ENCODE measurements around the gene KLHL17. TPM values are rescaled to one million over a fixed set of nuclear protein-coding genes. Genes with fewer than 3 reads are reported as not detected.
"Not testable (repeated sequence)": the region's sequence is repeated elsewhere in the genome, so short reads cannot be mapped to it uniquely, and the experiment has no call there.

The KLHL17 gene
- total and polyA plus RNA-seq, 12 donors, result 0.73 to 38.8 (median 6.9) TPM

GRCh38 chr1:1011396-1011949 lies 51.1 kb downstream of the KLHL17 start:
- Histone ChIP-seq H3K9me3 (replicated peaks in 1 of 3) (no peaks in the 10 kb centered on the region), H3K27me3 (peaks cover 2% of the 10 kb centered on the region), H3K36me3 (replicated peaks in 1 of 2) (no peaks in the 10 kb centered on the region), H3K4me1 (replicated peaks in 1 of 2) (peaks cover 0 to 14% of the 10 kb centered on the region in 2 donors), H3K27ac (no peak overlapping the region), H3K4me3 (no peak overlapping the region)
- DNase-seq, result peak in 1 of 7 donors; percentile 17
- intact Hi-C loops (cut with DNase I), result no loop called here
- TF ChIP-seq POLR2A (IDR thresholded peaks at IDR 0.05), result no peak
- TF ChIP-seq, protein P1, sequence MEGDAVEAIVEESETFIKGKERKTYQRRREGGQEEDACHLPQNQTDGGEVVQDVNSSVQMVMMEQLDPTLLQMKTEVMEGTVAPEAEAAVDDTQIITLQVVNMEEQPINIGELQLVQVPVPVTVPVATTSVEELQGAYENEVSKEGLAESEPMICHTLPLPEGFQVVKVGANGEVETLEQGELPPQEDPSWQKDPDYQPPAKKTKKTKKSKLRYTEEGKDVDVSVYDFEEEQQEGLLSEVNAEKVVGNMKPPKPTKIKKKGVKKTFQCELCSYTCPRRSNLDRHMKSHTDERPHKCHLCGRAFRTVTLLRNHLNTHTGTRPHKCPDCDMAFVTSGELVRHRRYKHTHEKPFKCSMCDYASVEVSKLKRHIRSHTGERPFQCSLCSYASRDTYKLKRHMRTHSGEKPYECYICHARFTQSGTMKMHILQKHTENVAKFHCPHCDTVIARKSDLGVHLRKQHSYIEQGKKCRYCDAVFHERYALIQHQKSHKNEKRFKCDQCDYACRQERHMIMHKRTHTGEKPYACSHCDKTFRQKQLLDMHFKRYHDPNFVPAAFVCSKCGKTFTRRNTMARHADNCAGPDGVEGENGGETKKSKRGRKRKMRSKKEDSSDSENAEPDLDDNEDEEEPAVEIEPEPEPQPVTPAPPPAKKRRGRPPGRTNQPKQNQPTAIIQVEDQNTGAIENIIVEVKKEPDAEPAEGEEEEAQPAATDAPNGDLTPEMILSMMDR (IDR thresholded peaks at IDR 0.05), result no peak
- WGBS, 4 donors, result 69 to 78% (median 72%) methylated on average over 14 of the region's 14 CpGs

DNA sequence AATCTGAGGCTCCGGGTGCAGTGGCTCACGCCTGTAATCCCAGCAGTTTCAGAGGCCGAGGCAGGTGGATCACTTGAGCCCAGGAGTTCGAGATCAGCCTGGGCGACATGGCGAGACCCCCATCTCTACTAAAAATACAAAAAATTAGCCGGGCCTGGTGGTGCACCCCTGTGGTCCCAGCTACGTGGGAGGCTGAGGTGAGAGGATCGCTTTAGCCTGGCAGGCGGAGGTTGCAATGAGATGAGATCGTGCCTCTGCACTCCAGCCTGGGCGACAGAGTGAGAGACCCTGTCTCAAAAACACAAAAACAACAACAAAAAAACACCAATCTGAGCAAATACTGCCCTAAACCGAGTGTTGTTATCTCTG lies 52.3 kb downstream of the KLHL17 start:
- Histone ChIP-seq H3K4me3 (peak overlapping the region in 3 of 4 donors; percentile 54 to 68 (median 67)), H3K4me1 (replicated peaks in 1 of 2) (peaks cover 0 to 14% of the 10 kb centered on the region in 2 donors), H3K27ac (peak overlapping the region in 4 of 5 donors; percentile 70 to 93 (median 79))
- DNase-seq; H3K27me3 ChIP-seq; intact Hi-C loops (cut with DNase I); H3K9me3 ChIP-seq (replicated peaks in 1 of 3); H3K36me3 ChIP-seq (replicated peaks in 1 of 2): not testable (repeated sequence)
- 55 to 59% (median 56%) methylated on average over 11 to 13 of the region's 13 CpGs for WGBS, 4 donors

DNA sequence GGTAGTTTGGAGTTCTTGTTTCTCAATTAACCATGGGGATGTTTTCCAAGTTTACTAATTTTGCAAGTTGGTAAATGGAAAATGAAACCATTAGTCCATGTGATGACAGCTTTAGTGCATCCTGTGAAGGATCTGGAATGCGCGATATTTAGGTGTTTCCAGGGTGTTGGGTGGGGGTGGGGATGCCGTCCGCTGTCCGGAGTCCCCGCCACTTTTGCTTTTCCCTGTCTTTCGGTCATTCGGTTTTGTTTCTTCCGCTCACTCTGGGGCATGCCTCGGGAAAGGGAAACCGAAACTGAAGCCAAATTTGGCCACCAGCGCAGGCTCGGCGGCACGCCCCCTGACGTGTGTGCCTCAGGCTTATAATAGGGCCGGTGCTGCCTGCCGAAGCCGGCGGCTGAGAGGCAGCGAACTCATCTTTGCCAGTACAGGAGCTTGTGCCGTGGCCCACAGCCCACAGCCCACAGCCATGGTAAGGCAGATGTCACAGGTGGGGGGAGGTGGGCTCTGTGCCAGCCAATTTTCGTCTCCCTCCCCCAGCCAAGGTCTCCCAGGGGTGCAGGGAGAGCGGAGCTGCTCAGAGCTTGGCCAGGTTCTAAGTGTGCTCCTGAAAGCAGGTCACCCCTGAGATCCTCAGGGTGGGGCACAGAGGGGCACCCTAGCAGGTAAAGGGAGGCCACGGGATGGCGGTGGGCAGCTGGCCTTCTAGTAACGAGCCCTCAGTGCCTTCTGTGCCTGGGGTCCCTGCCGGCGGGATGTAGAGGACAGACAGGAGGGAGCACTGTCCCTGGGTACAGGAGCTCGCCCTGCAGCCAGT lies 52.9 kb downstream of the KLHL17 start, which contains the start of gene ISG15:
ISG15 (plus strand) TSS at position 393 of the 817 bp plus-strand sequence; CDS start at position 470, 77 bp downstream.
- peaks cover 0 to 14% of the 10 kb centered on the region in 2 donors for H3K4me1 ChIP-seq (replicated peaks in 1 of 2)
- intact Hi-C loops (cut with DNase I), result no loop called here
- no peaks in the 10 kb centered on the region for H3K36me3 ChIP-seq (replicated peaks in 1 of 2)
- H3K27ac ChIP-seq, result peak within 1 kb of the TSS in 4 of 5 donors; percentile 70 to 93 (median 79)
- H3K4me3 ChIP-seq, result peak within 1 kb of the TSS in 3 of 4 donors; percentile 54 to 68 (median 67)
- TF ChIP-seq, protein P1 (IDR thresholded peaks at IDR 0.05), result no peak
- TF ChIP-seq POLR2A (IDR thresholded peaks at IDR 0.05), result peak in 1 of 2 donors; percentile 72
- H3K27me3 ChIP-seq, result no peaks in the 10 kb centered on the region
- no peaks in the 10 kb centered on the region for H3K9me3 ChIP-seq (replicated peaks in 1 of 3)
- peak; percentile 88 to 96 (median 92) for DNase-seq
- WGBS, 4 donors, result 0 to 4% (median 2%) methylated on average over 16 to 30 of the region's 30 CpGs

- Histone ChIP-seq H3K27ac (peak overlapping the region in 4 of 5 donors; percentile 70 to 93 (median 79)), H3K4me3 (peak overlapping the region in 1 of 4 donors; percentile 67), H3K27me3 (no peaks in the 10 kb centered on the region), H3K9me3 (replicated peaks in 1 of 3) (no peaks in the 10 kb centered on the region), H3K36me3 (replicated peaks in 1 of 2) (no peaks in the 10 kb centered on the region), H3K4me1 (replicated peaks in 1 of 2) (peaks cover 0 to 18% of the 10 kb centered on the region in 2 donors)
- 66 to 74% (median 68%) methylated on average over 20 to 41 of the region's 41 CpGs for WGBS, 4 donors
- intact Hi-C loops (cut with DNase I), result no loop called here
- TF ChIP-seq, protein P1 (IDR thresholded peaks at IDR 0.05), result no peak
- no peak for TF ChIP-seq POLR2A (IDR thresholded peaks at IDR 0.05)
- DNase-seq, result no peak
These were observed 53.7 kb downstream of the KLHL17 start for GRCh38 chr1:1013922-1014648.
